ENCODE results near the gene PLB1.
"Not testable (repeated sequence)": the region's sequence is repeated elsewhere in the genome, so short reads cannot be mapped to it uniquely, and the experiment has no call there.

PLB1 gene

DNA sequence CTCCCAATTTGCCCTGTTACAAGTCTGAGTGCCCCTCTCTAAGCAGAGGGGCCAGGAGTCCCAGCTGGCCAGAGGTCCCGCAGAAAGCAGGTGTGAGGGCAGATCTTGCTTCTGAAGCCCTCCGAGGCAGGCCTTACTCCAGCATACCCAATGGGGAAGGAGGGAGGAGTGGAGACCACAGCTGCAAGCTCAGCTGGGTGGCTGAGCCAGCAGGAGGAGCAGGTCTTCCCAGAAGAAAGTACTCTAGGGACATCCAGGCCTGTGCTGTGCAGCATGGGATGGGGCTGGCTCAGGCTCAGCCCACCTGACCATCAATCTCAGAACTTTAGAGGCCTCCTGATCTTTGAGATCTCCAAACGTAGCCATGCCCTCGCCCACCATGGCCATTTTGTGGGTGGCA, 31.3 kb downstream of the PLB1 start:
- FAIRE-seq (no peak), DNase-seq (ENCODE audit: insufficient read length, low spot score) (no peak)

DNA sequence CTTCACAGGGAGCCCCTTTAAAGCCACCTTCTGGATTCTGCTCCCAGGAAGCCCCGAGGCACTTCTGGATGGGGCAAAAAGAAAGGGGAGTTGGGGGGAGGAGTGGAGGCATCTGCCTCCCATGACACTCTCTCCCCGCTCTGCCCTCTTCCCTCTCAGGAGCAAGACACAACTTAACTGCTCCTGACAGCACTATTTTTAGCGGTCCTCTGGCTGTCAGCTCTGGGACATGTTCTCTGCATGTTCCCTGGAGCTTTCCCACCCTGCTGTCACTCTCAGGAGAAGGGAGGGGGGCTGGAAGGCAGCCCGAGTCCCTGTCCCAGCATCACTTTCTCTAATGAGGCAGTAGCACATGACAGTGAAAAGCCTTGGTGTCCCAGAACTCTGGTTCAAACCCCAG, 32.3 kb downstream of the PLB1 start:
- no peak for FAIRE-seq
- DNase-seq (ENCODE audit: insufficient read length, low spot score), result no peak

DNA sequence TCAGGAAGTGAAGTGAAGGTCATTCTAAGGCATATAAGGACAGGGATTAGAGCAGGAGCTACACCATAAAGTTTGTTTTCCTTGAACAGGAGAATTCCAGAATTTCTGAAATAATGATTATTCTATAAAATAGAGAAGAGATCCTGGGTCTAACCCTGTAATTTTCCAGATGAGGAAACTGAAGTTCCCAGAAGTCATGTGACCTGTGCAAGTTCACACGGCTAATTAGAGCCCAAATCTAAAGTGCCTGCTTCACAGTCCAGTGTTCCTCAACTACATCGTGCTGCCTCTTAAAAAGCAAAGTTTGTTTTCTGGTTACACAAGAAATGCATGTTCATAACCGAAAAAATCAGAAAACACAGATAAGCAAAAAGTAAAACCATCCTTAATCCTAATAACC, 34.9 kb downstream of the PLB1 start:
- FAIRE-seq (no peak), DNase-seq (ENCODE audit: insufficient read length, low spot score) (no peak)

DNA sequence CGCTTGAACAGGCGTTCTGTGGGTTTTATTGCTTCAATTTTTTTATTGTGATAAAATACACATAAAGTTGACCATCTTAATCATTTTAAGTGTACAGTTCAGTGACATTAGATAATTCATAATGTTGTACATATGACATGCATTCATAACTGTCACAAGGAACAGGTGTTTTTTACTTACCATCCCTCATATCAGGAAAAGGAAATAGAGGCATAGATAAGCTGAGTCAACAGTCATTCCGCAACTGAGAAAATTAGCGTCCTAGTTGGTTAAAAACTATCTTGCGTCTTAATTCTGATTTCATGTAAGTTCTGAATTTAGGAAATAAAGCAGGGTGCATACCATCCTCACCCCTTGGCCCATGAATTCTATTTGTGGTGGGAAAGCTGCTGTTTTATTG, 36.5 kb downstream of the PLB1 start:
- FAIRE-seq, result no peak
- DNase-seq (ENCODE audit: insufficient read length, low spot score), result no peak

DNA sequence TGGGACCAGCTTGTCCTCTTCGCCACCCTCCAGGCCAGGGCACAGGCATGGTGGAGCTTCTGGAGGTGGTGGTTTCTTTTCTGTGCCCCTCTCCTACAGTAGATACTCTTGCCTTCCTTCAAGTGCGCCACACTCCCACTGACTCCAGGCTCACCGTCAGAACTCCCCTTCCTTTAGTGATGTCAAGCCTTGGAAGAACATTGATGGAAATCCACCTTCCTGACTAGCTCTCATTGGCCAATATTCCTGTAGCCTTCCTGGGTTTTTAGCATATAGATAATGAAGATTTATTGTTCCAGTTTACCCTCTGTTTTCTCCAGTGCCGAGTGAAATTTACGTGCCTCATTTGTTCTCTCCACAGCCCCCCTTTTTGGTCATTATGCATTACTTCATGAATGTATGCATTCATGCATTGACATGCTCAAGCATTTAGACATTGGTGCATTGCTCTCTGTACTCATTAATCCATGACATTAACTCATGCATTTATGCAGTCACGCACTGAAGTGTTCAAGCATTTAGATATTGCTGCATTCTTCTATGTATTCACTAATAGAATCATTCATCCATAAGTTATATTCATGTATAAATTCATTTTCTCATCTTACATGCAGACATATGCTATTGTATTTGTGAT, 37.3 kb downstream of the PLB1 start:
- FAIRE-seq, result no peak
- DNase-seq (ENCODE audit: insufficient read length, low spot score), result no peak

DNA sequence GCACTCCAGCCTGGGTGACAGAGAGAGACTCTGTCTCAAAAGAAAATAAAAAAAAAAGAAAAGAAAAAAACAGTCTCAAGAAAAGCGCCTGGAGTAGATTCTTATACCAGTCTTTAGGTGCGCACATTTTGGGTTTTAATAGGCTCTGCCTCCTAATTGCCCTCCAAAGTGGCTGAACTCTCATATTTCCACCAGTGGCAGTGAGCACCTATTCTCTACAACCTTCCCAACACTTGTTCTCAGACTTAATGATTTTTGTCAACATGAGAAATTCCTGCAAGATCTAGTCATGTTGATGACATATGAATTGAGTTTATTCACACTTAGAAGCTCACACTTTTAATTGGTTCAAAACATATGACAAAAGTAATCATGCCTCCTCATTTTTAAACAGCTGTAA, 39.0 kb downstream of the PLB1 start:
- FAIRE-seq (no peak), DNase-seq (ENCODE audit: insufficient read length, low spot score) (no peak)

DNA sequence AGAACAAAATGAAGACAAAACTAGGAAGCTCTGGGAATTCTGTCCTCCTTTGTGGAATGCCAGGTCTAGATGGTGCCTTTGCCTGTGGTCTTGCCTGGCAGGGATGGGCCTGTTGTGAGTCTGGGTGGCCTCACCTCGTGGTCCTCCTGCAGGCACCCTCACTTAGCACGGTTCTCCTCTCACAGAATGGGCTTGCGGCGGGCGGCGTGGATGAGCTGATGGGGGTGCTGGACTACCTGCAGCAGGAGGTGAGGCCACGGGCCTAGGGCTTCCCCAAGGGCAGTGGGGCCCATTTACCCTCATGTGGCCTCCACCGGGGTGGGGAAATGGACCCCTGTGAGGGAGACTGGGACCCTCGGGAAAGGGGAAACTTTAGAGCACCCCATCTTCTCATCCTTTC, 42.3 kb downstream of the PLB1 start:
- FAIRE-seq (no peak), DNase-seq (ENCODE audit: insufficient read length, low spot score) (no peak)

DNA sequence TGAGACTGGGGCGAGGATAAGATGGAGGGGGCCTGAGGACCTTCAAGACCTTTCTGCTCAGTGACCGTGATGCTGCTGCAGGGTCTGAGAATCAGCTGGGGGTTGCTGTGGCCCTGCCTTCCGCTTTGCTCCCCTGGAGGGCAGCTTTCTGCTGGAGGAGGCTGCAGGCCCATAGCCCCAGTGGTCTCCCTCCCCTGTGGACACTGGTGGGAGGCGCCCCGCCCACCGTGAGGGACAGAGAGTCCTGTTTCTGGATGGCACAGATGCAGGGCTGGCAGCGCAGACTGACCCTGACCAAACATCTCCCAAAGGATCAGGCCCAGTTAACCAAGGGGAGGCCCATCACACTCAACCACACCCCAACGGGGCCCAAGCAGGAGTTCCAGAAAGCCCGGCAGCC, 42.8 kb downstream of the PLB1 start:
- FAIRE-seq (no peak), DNase-seq (ENCODE audit: insufficient read length, low spot score) (no peak)

DNA sequence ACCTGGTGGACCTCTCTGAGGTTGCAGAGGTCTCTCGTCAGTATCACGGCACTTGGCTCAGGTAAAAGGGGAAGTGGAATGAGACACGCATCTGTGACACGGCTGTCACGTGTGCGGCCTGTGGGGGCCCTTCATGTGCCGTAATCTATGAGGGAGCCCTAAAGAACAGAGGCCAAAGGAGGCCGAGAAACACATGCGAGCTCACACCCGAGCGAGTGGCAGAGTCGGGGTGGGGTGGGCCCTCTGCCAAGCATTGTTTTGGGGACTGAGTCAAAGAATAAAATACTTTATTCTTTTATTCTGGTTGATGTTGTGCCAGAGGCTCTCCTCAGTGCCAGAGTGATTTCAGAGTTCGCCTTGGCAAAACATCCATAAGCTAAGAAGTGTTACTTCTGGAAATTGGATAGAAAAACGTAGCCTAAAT, 43.3 kb downstream of the PLB1 start:
- FAIRE-seq (no peak), DNase-seq (ENCODE audit: insufficient read length, low spot score) (no peak)

DNA sequence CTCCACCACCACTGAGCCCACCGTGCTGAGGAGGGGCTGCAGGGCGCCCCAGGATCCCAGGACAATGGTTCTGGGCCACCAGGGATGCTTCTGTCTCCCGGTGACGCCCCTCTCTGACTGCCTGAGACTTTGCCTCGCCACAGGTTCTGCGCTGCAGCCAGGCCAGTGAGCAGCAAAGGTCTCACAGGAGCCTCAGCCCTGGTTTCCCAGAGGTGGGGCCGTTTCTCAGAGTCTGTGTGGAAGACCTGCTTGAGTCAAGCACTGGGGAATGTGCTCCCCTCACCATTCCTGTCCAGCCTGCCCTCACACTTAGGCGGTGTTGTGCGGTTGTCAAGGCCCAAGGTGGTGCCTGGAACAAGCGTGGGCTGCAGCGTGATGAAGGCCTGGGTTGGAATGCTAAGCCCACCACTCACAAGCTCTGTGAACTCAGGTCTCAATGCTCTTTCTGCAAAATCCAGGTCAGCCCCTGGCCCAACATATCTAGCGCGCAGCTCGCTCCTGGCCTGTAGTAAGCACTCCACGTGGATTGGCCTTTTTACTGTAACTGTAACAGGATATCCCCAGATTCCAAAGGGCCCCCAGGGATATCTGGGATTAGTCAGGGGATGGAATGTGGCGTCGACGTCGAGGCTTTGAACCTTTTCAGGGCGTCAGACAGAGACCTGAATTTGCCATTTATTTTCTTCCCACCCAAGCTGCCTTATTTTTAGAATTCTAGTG, 47.6 kb downstream of the PLB1 start:
- FAIRE-seq (no peak), DNase-seq (ENCODE audit: insufficient read length, low spot score) (no peak)

DNA sequence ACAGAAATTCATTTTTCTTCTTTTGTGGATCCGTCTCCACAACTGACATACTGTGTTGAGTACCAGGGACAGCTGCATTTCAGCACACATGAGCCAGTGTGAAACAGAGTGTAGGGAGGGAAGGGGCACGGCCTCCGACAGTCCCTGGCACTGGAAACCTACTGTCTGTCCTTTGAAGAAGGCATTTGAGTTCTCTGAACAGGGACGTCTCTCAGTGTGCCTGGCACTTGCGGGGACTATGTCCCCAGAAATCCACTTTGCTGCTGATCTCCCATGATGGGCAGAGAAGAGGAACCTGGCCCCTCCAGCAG, 48.1 kb downstream of the PLB1 start:
- DNase-seq (ENCODE audit: insufficient read length, low spot score), result no peak
- FAIRE-seq, result no peak

DNA sequence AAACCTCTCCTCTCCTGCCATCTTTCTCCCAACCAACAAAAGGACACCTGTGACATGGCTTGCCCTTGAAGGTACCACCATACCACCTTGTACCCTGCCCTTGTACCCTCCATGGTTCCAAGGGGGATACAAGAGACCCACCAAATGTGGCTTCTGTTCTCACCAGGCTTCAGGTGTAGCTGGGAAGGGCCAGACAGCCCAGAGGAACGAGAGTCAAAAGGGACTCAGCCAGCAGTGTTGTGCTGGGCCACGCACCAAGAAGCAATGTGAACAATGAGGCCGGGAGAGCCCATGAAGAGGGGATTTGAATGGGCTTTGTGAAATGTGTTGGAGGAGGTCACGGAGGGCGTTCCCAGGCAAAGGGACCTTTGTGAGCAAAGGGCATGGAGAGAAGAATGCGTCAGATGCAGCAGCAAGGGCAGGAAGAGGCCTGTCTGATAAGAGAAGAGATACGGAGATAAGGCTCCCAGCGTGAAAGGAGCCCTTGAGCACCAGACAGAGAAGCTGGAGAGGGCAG, 48.6 kb downstream of the PLB1 start:
- DNase-seq (ENCODE audit: insufficient read length, low spot score), result no peak
- FAIRE-seq, result no peak

DNA sequence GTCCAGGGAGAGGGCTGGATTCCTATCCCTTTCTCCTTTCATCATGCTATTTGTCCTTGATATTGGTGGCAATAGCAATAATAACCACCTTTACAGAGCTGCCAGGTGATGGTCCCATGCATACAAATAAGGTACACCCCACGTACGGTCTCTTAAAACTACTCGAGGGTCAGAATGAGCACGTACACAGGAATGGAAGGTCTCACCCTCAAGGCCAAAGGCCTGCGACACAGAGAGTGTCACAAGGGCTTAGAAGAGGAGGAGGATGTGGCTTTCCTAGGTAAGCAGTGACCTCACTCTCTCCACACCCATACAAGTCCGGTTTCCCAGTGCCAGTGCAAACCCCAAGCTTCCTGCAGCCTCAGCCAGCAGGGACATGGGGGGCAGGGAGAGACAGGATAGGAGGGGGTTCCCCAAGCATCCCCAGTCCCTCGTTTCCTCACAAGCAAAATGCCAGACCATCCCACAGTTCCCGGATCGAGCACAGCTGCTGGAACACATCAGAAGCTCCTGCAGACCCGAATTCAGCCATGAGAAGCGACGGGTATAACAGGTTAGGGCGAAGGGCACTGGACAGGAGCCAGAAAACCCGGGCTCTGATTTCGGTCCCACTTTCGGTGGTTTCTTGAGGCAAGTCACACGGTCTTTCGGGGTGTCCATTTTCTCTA, 49.2 kb downstream of the PLB1 start:
- FAIRE-seq, result no peak
- no peak for DNase-seq (ENCODE audit: insufficient read length, low spot score)

DNA sequence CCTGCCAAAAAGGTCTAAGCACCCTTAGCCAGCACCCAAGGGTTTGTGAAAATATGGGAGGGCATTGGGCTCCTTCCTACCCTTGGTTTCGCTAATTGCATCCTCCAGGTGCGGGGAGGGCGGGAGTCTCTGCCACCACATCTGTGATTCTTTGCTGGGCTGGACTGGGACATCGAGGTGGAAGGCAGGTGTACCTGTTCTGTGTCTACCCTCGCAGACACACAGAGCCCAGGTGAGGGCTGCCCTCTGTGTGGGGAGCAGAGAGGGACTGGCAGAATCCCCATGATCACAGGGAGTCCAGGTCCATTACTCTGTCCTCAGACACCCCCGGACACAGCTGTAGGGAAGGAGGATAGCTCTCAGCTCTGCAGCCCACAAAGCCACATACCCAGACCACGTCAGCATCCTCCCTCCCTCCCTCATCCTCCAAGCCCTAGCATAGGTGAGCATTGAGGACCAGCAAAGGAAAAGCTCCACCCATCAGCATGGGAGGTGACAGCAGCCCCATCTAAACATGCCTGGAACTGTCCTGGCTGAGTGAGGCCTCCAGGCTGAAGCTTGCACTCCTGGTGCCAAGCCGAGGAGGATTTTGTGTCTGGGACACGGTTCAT, 49.8 kb downstream of the PLB1 start:
- DNase-seq (ENCODE audit: insufficient read length, low spot score) (no peak), FAIRE-seq (no peak)

DNA sequence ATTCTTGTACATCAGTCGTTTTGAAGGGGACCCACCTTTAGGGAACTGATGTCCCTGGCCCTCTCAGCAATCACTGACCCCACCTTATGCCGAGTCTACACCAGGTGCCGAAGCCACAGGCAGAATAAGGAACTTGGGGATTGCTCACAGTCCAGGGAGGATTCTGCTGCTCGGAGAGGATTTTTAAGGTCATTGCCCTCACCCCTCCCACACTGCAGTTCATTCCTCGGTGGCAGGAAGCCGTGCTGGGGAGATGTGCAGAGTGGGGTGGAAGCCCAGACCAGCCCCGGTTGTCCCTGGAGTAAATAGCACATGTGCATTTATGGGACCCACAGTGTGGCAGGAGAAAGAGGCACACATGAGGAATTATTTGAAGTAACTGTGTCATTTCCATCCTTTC, 50.4 kb downstream of the PLB1 start:
- DNase-seq (ENCODE audit: insufficient read length, low spot score) (no peak), FAIRE-seq (no peak)

DNA sequence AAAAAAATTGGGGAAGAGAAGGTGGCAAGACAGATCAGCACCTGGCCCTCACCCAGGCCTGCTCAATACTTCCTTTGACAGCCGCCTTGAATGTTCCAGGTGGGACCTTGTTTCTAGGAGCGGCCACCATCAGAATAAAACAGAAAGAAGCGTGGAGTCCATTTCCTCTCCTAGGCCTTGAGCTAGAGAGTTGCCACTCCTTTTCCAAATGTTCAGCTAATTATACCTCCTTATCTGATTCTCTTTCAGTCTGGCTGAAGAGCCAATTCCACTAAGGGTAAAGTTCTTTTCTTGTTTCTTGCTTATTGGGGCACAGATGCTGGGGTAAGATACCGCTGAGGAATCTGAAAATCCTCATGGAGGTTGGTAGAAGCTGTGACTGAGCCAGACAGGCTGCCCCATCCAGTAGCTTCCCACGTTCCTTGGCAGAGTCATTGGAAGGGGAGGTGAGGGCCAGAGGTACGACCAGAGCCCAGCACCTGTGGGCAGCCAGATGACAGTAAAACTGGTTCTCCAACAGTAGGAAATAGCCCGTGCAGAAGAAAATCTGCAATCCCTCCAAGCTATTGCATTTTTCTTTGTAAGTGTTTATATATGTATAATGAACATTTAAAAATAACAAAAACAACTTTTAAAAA, 51.5 kb downstream of the PLB1 start:
- DNase-seq (ENCODE audit: insufficient read length, low spot score) (no peak), FAIRE-seq (no peak)

DNA sequence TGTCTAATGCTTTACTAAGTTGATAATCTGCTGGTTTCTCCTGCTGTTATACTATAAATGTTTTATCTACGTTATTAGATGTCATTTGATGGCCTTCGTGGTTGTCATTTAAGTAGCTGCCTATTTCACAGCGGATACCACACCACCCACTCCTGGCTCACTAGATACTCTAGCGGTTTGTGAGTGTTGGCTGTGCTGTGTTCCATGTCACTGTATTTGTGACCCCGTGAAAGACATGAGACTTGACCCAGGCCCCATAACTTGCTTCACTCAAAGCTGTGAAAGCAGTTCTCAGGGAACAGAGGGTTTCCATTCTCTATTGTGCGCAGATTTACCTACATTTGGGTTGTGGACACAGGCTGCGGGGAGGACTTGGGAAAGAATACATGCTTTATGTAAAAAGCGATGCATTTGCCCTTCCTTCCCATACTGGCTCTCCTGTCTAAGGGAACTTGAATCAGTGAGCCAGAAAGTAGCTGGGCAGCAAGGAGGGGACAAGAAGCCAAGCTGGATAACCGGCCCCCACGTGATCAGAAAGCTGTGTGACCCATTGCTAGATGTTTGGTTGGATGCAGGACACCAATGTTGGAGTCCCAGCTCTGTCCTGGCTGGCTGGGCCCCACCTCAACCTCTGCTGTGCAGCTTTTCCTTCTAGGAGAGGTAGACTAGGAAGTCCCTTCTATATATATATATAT, 52.2 kb downstream of the PLB1 start:
- no peak for FAIRE-seq
- no peak for DNase-seq (ENCODE audit: insufficient read length, low spot score)

DNA sequence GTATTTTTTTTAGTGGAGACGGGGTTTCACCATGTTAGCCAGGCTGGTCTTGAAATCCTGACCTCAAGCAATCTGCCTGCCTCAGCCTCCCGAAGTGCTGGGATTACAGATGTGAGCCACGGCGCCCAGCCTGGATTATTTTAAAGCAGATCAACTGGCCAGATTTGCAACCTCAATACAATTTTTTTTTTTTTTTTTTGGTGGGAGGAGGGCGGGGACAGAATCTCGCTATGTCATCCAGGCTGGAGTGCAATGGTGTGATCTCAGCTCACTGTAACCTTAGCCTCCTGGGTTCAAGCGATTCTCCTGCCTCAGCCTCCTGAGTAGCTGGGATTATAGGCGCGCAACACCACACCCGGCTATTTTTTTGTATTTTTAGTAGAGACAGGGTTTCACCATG, 54.5 kb downstream of the PLB1 start:
- not testable (repeated sequence) for DNase-seq (ENCODE audit: insufficient read length, low spot score); FAIRE-seq

DNA sequence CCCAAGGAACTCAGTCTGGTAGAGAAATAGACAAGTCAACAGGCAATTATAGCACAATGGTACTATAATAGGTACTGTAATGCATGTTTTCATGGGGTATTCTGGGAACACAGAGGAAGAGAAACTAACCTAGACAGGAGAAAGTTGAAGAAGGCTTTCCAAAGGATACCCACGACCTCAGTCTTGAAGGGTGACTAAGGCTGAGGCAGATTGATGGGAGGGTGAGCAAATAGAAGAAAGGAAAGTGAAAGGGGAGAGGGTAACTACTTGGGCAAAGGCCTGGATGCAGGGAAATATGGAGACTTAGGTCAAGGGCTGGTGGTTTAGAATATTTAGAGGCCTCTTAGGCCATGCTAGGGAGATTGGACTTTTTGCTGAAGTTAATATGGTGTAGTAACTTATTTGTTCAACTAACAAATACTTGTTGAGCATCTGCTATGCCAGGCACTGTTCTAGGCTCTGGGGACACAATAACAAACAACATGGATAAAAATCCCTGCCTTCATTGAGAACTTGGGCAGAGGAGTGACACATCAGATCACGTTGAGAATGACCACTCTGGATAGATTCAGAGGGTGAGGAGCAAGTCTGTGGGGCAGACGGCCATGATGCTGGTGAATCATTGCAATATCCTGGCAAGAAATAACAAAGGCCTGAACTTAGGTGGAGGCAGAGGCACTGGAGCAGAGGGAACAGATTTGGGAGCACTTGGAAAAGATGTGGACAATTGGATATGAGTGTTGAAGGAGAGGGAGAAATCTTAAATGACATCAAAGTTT, 56.4 kb downstream of the PLB1 start:
- FAIRE-seq, result no peak
- DNase-seq (ENCODE audit: insufficient read length, low spot score), result no peak

DNA sequence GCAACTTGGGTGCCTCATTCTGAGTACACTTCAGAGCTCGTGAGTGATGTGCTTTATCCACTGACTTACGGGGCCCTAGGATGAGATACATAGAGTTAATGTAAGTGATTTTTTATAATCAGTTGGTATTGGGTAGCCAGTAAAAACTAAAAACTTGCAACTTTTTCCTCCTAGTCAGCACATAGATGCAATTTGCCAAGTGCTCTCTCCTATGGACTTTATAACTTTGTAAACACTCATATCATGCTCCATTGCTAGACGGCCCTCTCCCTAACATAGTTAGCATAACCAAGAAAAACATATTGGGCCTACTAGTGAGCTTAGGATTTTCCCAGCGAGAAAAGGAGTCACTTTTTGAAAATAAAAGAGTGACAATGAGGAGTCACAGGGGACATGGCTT, 60.4 kb downstream of the PLB1 start:
- FAIRE-seq (no peak), DNase-seq (ENCODE audit: insufficient read length, low spot score) (no peak)
